ENCODE data around the gene STARD7. TPM values are rescaled to one million over a fixed set of nuclear protein-coding genes. Genes with fewer than 3 reads are reported as not detected.

The STARD7 gene
- total and polyA plus RNA-seq, 7 experiments from 2014 or later: 56.5 to 133 (median 75.7) TPM

- intact Hi-C loops (cut with micrococcal nuclease): loop anchor here in 1 of 2 donors (1.0 kb wide), 2 partner anchors 8 kb away; no protein-coding TSS in a partner anchor
- Mint-ChIP-seq H3K4me3 (peak overlapping the region in 6 of 10 donors; percentile 16 to 92 (median 56)), H3K9me3 (peaks cover 0 to 4% (median 0%) of the 10 kb centered on the region in 11 donors), H3K36me3 (peaks cover 0 to 4% (median 0%) of the 10 kb centered on the region in 5 donors), H3K27me3 (no peaks in the 10 kb centered on the region), H3K4me1 (peaks cover 57 to 82% (median 70%) of the 10 kb centered on the region in 7 donors), H3K27ac (peak overlapping the region; percentile 58 to 93 (median 71))
- CTCF ChIA-PET: interaction anchor here (1.2 to 4.0 kb wide), 2 partner anchors 18 to 19 kb away, joined by 4 to 21 read pairs; no protein-coding TSS in a partner anchor
- H3K27me3 ChIP-seq (ENCODE audit: control insufficient read depth in 2 of 2, insufficient read depth in 2 of 2, low read length in 2 of 2): no peaks in the 10 kb centered on the region
- H3K4me3 ChIP-seq (ENCODE audit: low read length): no peak overlapping the region
- H3K36me3 ChIP-seq (ENCODE audit: control insufficient read depth in 2 of 3, insufficient read depth in 3 of 3, low read length in 3 of 3): no peaks in the 10 kb centered on the region
- no peaks in the 10 kb centered on the region for H3K9me3 ChIP-seq (ENCODE audit: control insufficient read depth in 2 of 3, low read length in 3 of 3)
- DNase-seq (peak in 2 of 9 donors; percentile 44 to 60), ATAC-seq (peak; percentile 40)
- peaks cover 55 to 56% of the 10 kb centered on the region in 2 donors for H3K4me1 ChIP-seq (ENCODE audit: control insufficient read depth in 2 of 2, insufficient read depth in 2 of 2, low read length in 2 of 2)
- H3K27ac ChIP-seq (ENCODE audit: low read depth, low read length): no peak overlapping the region
- POLR2A ChIA-PET: interaction anchor here (0.9 to 4.2 kb wide), 3 partner anchors 10 to 14 kb away, joined by 3 to 76 read pairs (median 17); partner anchors contain the start of gene DUSP2
Measured at GRCh38 chr2:96156011-96156820, 52.4 kb downstream of the STARD7 start.

DNA sequence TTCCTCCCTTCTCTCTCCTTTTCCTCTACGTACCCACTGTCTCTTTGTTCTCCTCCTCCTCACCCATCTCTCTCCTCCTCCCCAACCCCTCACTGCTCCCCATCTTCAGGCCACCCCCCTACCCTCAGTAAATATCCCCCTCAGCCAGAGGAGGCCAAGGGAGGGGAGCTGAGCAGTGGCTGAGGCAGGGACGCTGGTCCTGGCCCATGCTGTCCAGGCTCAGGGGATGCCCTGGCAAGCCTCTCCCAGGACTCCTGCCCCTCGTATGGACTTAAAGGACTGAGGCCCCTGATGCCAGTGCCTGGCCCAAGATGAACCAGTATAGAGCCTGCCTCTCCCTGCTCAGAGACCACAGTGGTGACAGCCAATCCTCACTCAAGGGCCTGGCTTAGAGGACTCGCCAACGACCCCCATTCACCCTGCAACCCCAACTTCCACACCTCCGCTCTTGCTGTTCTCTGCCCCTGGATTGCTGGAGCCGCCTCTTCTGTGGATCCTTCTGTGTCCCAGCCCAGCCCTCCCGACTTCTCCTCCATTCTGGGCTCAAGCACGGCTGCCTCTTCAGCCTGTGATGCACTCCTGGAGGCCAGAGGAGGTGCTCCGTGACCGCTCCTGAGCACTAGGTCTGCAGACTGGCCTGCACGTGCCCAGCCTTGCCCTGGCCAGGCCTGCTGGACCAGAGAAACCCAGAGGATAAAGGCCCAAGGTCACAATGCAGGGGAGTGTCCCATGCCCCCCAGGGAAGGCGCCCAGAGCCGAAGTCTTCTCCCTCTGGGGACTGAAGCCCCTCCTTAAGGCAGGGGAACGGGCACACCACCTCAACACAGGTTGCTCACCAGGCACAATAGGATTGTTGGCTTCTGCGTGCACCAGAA, 53.9 kb downstream of the STARD7 start:
- Histone ChIP-seq H3K36me3 (ENCODE audit: control insufficient read depth in 2 of 3, insufficient read depth in 3 of 3, low read length in 3 of 3) (no peaks in the 10 kb centered on the region), H3K4me1 (ENCODE audit: control insufficient read depth in 2 of 2, insufficient read depth in 2 of 2, low read length in 2 of 2) (peaks cover 46 to 63% of the 10 kb centered on the region in 2 donors), H3K9me3 (ENCODE audit: control insufficient read depth in 2 of 3, low read length in 3 of 3) (no peaks in the 10 kb centered on the region), H3K4me3 (ENCODE audit: low read length) (no peak overlapping the region), H3K27ac (ENCODE audit: low read depth, low read length) (no peak overlapping the region), H3K27me3 (ENCODE audit: control insufficient read depth in 2 of 2, insufficient read depth in 2 of 2, low read length in 2 of 2) (no peaks in the 10 kb centered on the region)
- Mint-ChIP-seq H3K36me3 (no peaks in the 10 kb centered on the region), H3K4me3 (peak overlapping the region in 1 of 10 donors; percentile 25), H3K27me3 (no peaks in the 10 kb centered on the region), H3K4me1 (peaks cover 58 to 84% (median 74%) of the 10 kb centered on the region in 7 donors), H3K27ac (peak overlapping the region in 4 of 9 donors; percentile 15 to 67 (median 39)), H3K9me3 (no peaks in the 10 kb centered on the region)
- intact Hi-C loops (cut with micrococcal nuclease): no loop called here
- CTCF ChIA-PET: interaction anchor here (1.2 kb wide), 1 partner anchor 21 kb away, joined by 4 read pairs; no protein-coding TSS in a partner anchor
- POLR2A ChIA-PET: interaction anchor here (0.9 to 1.0 kb wide), 3 partner anchors 9 to 13 kb away, joined by 3 to 4 read pairs (median 3); no protein-coding TSS in a partner anchor
- DNase-seq: peak in 1 of 9 donors; percentile 4
- no peak for ATAC-seq

DNA sequence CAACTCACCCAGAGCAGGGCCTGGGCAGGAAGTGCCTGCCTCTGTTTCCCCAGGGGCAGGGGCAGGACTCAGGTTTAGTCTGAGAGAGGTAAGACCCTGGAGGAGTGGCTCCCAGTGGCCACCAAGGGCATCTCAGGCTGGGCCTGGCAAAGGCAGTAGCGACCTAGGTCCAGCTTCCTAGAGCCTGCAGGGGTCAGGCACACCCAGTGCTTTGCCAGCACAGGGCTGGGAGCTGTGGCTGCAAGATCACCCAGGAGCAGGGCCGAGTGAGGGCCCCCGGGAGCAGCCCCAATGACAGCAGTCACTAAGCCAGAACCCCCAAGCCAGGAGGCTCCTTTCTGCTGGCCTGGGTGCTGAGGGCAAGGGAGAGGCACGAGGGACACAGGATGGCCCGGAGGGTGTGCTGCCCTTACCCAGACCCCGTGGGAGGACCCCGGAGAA, 54.6 kb downstream of the STARD7 start:
- Mint-ChIP-seq H3K4me3 (no peak overlapping the region), H3K9me3 (no peaks in the 10 kb centered on the region), H3K36me3 (no peaks in the 10 kb centered on the region), H3K4me1 (peaks cover 50 to 81% (median 70%) of the 10 kb centered on the region in 7 donors), H3K27ac (peak overlapping the region in 6 of 9 donors; percentile 0 to 88 (median 58)), H3K27me3 (no peaks in the 10 kb centered on the region)
- H3K4me1 ChIP-seq (ENCODE audit: control insufficient read depth in 2 of 2, insufficient read depth in 2 of 2, low read length in 2 of 2): peaks cover 42 to 58% of the 10 kb centered on the region in 2 donors
- H3K36me3 ChIP-seq (ENCODE audit: control insufficient read depth in 2 of 3, insufficient read depth in 3 of 3, low read length in 3 of 3): no peaks in the 10 kb centered on the region
- DNase-seq (peak in 2 of 9 donors; percentile 8 to 19), ATAC-seq (no peak)
- intact Hi-C loops (cut with micrococcal nuclease): no loop called here
- ChIA-PET CTCF (interaction anchor here (1.2 to 1.6 kb wide), 2 partner anchors 20 to 22 kb away, joined by 4 to 5 read pairs; no protein-coding TSS in a partner anchor), POLR2A (interaction anchor here (1.0 kb wide), 1 partner anchor 12 kb away, joined by 4 read pairs; no protein-coding TSS in a partner anchor)
- H3K27ac ChIP-seq (ENCODE audit: low read depth, low read length): no peak overlapping the region
- no peaks in the 10 kb centered on the region for H3K27me3 ChIP-seq (ENCODE audit: control insufficient read depth in 2 of 2, insufficient read depth in 2 of 2, low read length in 2 of 2)
- H3K4me3 ChIP-seq (ENCODE audit: low read length): no peak overlapping the region
- no peaks in the 10 kb centered on the region for H3K9me3 ChIP-seq (ENCODE audit: control insufficient read depth in 2 of 3, low read length in 3 of 3)

- H3K36me3 Mint-ChIP-seq: no peaks in the 10 kb centered on the region
- POLR2A ChIA-PET: interaction anchor here (1.7 kb wide), 1 partner anchor 14 kb away, joined by 4 read pairs; no protein-coding TSS in a partner anchor
- no peaks in the 10 kb centered on the region for H3K36me3 ChIP-seq (ENCODE audit: control insufficient read depth in 2 of 3, insufficient read depth in 3 of 3, low read length in 3 of 3)
- intact Hi-C loops (cut with micrococcal nuclease): no loop called here
- H3K4me1 ChIP-seq (ENCODE audit: control insufficient read depth in 2 of 2, insufficient read depth in 2 of 2, low read length in 2 of 2): peaks cover 40 to 56% of the 10 kb centered on the region in 2 donors
- no peaks in the 10 kb centered on the region for H3K9me3 ChIP-seq (ENCODE audit: control insufficient read depth in 2 of 3, low read length in 3 of 3)
- no peak overlapping the region for H3K4me3 ChIP-seq (ENCODE audit: low read length)
- DNase-seq (no peak), ATAC-seq (no peak)
- H3K27me3 Mint-ChIP-seq: no peaks in the 10 kb centered on the region
- CTCF ChIA-PET: interaction anchor here (1.2 to 1.6 kb wide), 2 partner anchors 21 to 22 kb away, joined by 4 to 5 read pairs; no protein-coding TSS in a partner anchor
- H3K4me3 Mint-ChIP-seq: peak overlapping the region in 1 of 10 donors; percentile 23
- H3K4me1 Mint-ChIP-seq: peaks cover 49 to 82% (median 71%) of the 10 kb centered on the region in 7 donors
- no peaks in the 10 kb centered on the region for H3K27me3 ChIP-seq (ENCODE audit: control insufficient read depth in 2 of 2, insufficient read depth in 2 of 2, low read length in 2 of 2)
- H3K27ac Mint-ChIP-seq: peak overlapping the region; percentile 14 to 88 (median 71)
- H3K27ac ChIP-seq (ENCODE audit: low read depth, low read length): no peak overlapping the region
- peaks cover 0 to 3% (median 0%) of the 10 kb centered on the region in 11 donors for H3K9me3 Mint-ChIP-seq
Measured at GRCh38 chr2:96153291-96153713, 55.3 kb downstream of the STARD7 start.

- ATAC-seq: no peak
- ChIA-PET CTCF (interaction anchor here (0.8 to 1.6 kb wide), 2 partner anchors 22 kb away, joined by 4 to 5 read pairs; no protein-coding TSS in a partner anchor), POLR2A (interaction anchor here (1.7 to 2.6 kb wide), 2 partner anchors 14 to 21 kb away, joined by 4 to 8 read pairs; no protein-coding TSS in a partner anchor)
- Histone ChIP-seq H3K27ac (ENCODE audit: low read depth, low read length) (no peak overlapping the region), H3K27me3 (ENCODE audit: control insufficient read depth in 2 of 2, insufficient read depth in 2 of 2, low read length in 2 of 2) (no peaks in the 10 kb centered on the region), H3K4me1 (ENCODE audit: control insufficient read depth in 2 of 2, insufficient read depth in 2 of 2, low read length in 2 of 2) (peaks cover 40 to 56% of the 10 kb centered on the region in 2 donors), H3K9me3 (ENCODE audit: control insufficient read depth in 2 of 3, low read length in 3 of 3) (no peaks in the 10 kb centered on the region), H3K4me3 (ENCODE audit: low read length) (no peak overlapping the region), H3K36me3 (ENCODE audit: control insufficient read depth in 2 of 3, insufficient read depth in 3 of 3, low read length in 3 of 3) (no peaks in the 10 kb centered on the region)
- H3K4me1 Mint-ChIP-seq: peaks cover 47 to 82% (median 71%) of the 10 kb centered on the region in 7 donors
- no peaks in the 10 kb centered on the region for H3K36me3 Mint-ChIP-seq
- peak overlapping the region in 4 of 10 donors; percentile 25 to 60 (median 36) for H3K4me3 Mint-ChIP-seq
- no peaks in the 10 kb centered on the region for H3K27me3 Mint-ChIP-seq
- H3K9me3 Mint-ChIP-seq: peaks cover 0 to 5% (median 0%) of the 10 kb centered on the region in 11 donors
- H3K27ac Mint-ChIP-seq: peak overlapping the region; percentile 29 to 100 (median 81)
- intact Hi-C loops (cut with micrococcal nuclease): no loop called here
- peak in 1 of 9 donors; percentile 7 for DNase-seq
Measured at GRCh38 chr2:96152304-96153161, 56.1 kb downstream of the STARD7 start.

All from naive thymus-derived CD4-positive, alpha-beta T cell (primary cell).